Measurements from ENCODE around the gene HOXC12.

HOXC12 gene

DNA sequence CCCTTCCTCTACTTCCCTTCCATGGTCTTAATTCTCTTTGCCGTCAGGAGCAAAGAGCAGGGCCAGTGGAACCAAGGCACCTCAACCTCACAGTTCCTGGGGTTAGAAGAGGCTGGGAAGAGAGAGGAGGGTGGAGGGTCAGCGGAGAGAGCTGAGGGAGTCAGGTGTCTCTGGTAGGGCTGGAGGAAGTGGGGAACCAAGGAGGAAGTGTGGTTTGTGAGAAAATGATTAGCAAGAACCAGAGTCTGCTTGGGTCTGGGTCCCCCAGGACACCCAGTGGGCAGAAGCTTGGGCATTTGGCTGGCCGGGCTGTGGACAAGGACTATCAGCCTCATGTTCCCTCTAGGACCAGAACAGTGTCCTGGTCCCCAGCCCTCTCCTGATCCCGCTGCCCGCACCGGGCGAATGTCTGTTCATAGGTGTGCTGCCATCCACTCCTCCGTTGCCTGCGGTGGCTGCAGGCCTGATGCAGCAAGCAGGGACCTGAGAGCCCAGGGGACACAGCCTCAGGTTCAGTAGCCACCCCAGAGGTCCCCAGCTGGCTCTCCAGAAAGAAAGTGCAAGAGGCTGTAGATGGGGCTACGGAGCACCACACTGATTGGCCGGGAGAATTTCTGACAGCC is 2.3 kb downstream of the HOXC12 start:
- DNase-seq = no peak

DNA sequence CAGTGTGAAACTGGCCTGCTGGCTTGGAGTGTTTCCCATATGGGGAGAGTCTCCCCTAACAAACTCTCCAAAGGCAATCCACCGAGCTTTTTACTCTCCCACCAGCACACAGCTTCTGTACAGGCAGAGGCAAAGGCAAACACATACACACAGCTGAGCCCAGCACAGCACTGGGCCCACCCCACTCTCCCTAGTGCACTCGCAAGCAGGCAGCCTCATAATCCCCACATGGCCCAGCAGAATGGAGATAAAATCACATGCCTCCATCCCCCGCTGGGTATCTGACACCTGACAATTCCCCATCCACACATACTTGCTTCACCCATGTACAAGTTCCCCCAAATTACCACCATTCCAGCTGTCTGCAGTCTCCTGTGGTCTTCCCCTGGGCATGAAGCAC is 3.4 kb downstream of the HOXC12 start:
- DNase-seq = no peak

DNA sequence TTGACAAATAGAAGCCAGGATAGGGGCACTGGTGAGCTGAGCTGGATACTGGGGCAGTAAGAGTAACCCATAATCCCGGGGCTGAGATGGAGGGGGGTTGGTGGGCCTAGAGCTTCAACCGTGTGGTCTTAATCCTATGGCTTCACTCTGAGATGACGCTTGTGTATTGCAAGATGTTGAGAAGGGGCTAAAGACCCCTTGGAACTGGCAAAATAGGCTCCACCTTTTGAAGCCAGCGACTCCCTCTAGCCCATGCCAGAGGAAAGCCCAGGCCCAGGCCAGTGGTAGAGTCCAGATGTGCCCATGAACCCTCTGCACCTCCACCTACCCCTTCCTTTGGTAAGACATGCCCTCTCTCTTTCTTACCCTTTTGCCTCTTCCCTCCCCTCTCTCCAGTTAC is 4.6 kb downstream of the HOXC12 start:
- DNase-seq = no peak

DNA sequence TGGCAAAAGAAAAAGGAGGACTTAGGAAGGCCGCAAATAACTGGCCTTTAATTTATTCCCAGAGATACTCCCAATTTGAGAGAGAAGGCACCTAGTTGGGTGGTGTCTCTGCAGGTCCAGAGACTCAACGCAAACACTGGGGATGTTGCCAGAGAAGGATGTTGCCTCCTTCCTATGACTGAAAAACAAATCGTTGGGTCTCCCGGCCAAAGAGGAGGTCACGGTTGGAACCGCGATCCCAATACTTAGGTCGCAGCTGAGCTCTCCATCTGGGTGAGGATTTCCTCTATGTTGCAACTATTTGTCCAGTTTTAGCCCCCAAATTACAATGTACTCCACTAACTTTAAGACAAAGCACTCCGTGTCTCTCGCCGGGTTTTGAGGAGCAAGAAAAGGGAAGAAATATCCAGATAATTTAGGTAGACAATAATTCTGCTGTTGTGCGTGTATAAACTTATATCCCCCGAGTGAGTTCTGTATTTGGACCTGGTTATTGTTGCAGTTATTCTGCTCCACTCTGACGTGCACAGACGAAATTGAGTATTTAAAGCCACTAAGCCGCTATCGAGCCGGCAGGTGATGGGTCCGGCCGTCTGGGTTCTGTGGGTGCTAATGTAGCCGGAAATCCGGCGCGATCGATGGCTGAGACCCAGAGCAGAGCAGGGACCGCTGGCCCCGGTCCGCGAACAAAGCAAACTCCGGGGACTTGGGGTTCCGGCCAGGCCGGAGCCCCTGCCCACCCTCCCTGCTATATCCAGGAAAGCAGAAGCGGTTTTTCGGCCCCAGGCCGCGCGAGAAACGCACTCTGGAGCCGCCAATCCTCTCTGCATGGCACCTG is 5.7 kb downstream of the HOXC12 start:
- no peak for DNase-seq

DNA sequence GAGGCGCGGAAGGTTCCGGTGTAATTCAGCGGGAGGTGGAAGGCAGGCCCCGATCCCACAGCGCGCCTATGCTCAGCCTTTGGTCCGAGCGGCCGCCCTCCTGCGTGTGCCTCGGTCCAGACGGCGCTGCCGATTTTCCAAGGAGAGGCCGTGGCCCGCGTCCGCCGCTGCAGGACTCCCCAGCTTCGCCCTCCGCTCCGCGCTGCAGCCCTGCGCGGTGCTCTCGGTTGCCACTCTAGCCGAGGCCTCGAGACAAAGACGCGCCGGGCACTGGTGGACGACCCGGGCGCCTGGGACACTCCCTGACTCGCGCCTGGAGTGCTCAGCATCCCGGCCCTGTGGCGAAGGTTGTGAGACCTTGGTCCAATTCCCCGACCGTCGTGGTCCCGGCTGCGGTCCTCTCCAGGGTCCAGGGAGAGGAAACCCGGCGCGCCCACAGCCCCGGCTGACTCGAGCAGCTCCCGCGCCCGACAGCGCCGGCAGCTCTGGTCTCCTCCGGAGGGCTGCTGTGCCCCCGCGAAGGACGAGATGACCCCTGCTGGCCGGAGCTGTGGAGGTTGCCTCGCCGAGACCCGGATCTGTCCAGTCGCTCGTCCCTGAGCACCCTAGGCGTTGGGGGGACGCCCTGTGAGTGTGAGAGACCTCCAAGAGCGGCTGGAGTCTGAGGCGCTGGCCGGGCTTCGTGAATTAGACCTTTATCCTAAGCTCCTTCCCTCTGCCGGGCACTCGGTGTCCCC is 6.5 kb downstream of the HOXC12 start:
- no peak for DNase-seq

DNA sequence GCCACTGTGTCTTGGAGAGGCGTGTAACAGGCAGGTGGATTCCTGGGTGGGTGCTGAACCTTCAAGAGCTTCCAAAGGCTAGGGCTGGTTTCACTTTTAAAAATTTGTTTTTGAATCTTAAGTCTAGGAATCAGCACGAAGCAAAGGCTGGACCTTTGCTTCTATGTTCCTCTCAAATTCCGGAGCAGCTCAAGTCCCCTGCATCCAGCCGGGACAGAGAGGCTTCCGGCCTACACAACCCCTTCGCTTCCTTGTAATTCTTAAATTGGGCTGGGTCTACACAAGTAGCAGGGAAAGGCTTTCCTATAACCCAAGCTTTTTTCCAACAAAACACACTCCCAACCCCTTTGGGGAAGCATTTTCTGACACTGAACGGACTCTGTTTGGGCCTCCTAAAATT is 8.3 kb downstream of the HOXC12 start:
- DNase-seq = no peak

DNA sequence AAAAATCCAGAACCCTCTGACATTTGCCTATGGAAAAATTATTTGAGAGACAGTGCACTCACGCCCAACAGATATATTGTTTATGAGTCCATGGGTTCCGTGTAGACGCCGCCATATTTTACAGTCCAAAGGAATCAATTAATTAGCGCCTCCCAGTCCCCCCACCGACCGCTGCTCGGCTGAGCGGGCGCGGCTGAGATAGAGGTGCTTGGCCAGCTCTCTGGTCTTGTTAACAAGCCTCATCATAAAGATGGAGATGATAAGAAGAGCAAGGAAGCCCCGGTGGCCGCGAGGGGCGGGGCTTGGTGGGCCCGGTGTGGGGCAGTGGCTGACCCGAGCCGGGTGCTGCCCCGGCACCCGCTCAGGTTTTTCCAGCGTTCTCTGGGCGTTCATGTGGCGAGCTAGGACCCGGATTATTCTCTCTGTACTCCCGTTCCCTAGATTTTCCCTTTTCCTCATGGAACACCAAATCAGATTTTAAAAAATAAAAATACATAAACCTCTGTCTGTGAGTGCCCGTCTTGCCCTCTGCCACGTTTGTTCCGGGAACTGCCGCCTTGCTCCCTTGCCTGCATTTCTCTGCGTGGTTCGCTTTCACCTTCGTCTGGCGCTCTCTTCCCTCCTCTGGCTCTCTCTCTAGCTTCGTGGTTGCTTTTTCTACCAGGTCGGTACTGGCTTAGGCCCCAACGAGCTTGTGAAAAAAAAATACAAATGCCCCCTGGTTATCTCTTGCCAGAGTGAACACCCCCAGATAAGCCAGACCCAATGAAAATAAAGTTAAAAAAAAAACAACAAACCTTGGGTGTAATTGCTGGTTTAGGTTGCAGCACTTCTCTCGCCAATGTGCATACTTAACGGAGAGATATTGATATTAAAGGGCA is 9.0 kb downstream of the HOXC12 start:
- no peak for DNase-seq

DNA sequence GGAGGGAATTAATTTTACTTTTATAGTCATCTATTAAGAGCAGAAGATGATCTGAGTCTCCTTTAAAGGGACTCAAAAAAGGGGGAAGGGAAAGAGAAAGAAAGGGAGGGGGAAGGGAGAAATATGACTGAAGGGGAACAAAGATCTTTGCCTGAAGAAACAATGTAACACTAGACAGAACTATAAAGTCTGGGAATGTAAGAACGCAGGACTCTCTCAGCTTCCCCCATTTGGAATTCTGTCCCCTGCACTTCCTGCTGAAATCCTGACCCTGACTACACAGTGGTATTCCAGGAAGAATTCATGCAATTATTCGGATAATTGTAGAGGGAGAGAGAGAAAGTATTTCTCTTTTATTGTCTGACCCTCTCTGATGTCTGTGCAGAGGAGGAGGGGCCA is 9.6 kb downstream of the HOXC12 start:
- no peak for DNase-seq

DNA sequence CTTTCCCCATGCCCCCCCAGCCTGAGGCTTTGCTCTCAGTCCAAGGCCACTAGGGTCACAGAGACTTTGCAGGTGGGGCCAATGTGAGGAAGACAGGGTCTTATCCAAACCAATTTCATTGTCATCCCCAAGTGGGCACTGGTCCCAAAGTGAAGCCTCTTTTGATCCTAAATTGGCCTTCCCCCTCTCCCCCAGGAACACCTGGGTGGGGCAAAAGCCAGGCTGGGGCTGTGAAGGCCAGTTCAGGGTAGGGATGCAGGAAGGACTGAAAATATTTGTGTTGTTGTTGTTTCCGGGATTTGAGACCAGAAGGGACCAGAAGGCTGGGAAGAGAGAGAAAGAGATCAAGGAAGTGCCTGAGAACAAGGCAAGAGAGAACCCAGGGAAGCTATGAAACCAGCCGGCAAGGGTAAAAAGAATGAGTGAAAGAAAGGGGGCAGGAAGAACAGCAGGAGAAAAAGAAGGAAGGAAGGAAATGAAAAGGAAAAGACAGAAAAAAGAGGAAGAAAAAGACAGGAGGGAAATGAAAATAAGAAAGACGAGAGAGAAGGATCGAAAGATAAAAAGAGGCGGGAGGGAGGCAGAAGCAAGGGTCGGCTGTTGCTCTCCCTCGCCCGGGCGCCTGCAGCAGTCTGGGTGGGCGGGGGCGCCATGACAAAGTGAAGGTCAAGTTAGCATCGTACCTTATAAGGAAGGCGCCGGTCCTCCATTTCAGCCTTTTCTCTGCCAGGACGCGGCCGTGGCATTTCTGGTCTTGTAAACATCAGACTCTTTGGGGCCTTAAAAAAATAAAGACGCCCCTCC is 10.8 kb downstream of the HOXC12 start:
- DNase-seq = no peak

DNA sequence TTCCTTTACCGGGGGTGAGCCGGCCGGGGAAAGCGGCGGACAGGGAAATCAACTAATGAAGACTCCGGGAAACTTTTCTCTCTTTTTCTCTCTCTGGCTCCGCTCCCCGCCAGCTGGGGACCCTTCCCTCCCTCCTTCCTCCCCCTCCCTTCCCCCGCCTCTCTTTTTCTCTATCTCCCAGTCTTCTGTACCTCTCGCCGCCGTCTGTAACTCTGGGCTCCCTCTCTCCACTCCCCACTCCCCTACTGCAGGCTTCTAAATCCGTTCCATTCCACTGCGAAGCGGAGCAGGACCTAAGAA is 11.3 kb downstream of the HOXC12 start:
- DNase-seq = no peak

DNA sequence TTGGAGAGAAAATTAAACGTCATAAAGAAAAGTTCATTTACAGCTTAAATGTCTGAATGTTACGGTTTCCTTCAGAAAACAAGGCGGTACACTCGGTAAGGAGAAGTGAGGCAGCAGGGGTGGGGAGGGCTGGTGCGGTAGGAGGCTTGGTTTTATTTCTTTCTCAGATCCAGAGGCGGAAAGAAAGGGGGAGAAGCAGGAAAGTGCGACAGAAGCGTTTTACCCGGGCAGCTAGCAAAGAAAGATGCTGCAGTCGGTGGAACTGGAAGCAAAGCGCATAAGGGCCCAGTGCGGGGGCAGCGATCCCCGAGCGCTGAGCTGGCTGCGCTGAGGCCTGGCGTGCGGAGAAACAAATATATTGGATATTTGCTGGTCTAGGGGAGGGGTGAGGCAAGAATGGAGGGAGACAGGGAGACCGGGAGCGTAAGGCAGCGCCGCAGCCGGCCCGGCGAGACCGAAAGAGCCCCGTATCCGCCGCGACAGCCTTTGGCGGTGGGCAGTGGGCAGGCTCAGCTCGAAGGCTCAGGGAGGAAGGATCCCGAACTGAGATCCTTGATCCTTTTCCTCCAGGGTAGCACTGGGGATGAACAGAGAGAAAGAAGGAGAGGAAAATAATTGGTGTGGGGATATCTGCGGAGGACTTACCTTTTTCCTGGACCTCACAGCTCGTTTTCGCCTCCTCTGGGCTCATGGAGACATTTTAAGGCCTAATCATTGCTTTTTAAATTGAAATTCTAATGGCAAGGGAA is 11.9 kb downstream of the HOXC12 start:
- DNase-seq = no peak

DNA sequence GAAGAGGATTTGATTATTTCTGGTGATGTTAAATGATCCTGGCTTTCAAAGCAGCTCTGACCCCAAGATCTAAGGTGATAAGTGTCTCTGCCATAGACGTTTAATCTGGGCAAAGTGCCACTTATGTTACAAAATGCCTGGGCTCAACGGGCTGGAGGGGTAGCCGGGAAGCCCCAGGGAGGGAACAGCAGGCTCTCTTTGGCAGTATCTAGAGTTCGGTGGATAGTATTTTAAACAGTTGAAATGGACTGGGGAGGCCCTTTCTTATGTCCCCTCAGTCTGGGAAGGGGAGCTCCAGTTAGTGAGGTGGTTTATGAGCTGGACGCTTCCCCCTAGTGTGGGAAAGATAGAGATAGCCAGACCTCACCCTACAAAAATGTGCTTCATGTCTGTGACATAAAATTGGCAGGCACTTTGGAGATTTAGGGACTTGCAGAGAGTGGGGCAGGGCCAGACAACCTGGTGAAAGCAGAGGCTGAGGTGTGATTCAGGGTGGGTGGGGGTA is 12.8 kb downstream of the HOXC12 start:
- no peak for DNase-seq

DNA sequence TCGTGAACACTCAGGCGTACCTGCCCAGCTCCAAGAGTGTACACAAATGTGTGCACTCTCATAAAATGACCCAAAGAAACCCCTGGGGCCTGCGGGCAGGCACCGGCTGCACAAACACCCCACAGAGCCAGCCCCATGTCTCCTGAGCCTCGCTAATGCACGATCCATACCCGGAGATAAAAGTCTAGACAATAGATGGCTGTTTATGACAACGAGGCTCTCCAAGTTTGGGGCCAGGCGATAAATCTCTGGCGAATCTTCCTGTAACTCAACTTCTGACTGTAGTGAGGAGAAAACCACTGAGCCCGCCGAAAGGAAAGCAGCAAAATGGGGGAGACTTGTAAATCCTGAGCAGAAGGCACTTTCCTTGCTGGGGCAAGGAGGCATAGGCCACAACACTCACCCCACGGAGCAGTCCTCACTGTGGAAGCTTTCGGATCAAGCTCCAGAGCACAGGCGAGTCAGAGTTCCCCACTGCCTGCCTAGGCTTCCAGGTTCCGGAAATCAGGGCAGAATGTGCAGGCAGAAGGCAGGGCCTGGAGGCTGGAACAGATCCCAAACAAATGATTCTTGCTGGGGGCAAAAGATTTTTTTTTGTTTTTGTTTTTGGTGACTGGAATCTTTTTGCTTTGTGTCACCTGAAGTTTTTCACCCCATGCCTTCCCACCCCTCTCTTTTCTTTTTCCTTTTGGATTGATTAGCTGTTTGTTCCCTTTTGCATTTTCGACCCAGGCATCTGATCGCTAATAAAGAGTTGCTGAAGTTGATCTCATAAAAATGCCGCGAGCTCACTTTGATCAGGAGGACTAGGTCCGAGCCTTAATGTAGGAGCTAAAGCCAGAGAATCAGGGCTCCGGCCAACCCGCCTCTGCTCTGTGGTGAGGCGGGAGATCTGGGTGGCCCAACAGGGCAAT is 13.8 kb downstream of the HOXC12 start:
- DNase-seq = no peak

DNA sequence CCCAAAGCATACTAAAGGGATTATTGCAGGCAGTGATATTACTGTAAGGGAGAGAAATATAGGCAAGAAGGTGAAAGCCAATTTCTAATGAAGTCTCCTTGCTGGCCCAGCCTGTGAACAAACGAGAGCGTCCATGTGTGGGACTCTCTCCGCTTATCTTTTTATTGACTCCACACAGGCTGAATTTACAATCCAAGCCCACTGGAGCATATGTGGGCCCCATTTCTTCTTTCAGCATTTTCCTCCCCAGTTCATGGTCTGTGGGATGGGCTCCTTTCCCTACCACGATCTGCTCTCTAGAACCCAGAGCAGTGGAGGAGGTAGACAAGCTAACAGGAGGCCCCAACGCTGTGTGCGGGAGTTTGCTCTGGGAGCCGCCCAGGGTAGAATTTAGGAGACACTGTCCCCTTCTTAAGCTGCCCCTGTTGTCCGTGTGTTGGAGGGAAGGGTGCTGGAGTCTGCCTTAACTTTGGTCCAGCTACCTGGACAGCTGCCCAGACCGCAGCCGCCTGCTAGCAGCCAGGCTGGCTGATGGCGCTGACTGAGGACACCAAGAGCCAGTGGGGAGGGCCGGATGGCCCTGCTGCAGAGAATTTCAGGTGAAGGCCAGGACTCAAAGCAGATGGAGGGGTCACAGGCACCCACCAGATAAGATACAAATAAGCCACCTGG is 15.0 kb downstream of the HOXC12 start:
- DNase-seq = no peak

DNA sequence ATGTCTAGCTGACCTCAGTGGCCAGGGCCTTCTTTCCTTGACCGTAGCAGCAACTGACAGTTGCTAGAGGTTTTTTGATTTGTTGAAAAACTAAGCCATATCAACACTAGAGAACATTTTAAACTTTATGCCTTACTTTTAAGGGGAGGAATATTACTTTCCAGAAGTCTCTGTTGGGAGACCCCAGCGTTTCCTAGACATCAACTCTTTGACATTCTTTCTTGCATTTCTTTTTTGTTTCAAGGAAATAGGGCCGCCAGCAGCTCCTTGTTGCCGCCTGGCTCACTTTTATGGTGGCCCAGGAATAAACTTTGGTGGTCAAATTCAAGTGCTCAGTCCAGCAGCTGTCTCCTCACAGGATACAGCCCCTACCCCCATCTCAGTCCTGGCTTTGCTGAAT is 15.7 kb downstream of the HOXC12 start:
- DNase-seq = no peak

DNA sequence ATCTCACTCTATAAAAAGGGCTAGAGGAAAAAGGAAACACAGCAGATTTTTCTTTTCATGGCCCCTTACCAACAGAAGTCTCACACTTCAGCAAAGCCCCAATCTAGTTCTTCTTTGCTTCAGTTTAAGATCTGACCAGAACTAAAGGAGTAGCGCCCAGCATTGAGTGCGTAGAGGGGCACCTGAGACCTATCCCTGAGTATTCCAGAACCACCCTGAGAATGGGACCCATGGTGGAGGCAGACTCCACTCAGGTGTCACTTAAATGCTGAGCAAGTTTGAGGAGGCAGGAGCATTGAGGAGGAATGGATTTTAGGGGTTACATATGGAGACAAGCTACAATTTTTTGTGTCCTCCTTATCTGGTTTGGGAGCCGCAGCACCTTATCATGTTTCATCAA is 16.4 kb downstream of the HOXC12 start:
- DNase-seq = no peak

DNA sequence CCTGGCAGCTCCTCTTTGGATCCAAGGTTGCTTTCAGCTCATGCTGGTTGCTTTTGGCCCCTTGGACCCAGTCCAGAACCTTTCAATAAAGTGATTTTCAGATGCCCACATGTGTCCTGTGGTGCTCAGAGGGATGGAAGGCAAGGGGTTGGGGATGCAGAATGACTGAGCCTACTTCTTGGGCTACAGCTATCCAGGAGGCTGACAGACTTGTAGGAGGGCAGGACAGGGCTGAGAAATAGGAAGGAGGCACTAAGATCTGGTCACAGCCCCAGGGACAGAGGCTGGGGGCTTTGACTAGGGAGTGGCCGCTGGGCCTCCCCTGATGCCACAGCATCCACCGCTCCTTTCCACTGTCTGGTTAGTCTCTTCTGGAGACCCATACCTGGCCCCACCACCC is 17.0 kb downstream of the HOXC12 start:
- DNase-seq = no peak

DNA sequence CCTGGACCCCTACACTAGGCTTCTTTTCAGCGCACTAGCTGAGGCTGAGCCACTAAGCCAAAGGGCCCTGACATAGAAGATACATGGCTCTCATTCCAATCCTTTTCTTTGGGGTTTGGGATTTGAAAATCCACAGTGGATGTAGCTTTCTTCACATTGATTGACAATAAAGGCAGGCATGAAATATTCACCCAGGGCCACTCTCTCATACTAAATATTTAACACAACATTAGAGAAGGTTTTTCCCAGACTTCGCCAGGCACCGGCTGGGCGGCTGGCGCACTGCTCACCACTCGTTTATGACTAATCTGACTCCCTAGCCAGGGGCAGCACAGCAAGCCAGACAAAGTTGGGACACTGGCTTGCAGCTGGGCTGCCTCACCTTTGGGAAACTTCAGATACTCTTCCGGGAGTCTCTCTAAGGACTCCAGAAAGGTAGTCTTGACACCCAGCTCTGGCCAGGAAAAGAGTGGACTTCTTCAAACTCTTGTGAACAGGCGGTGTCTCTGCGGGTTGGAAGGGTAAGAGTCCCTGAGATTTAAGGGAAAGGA is 17.5 kb downstream of the HOXC12 start:
- no peak for DNase-seq

DNA sequence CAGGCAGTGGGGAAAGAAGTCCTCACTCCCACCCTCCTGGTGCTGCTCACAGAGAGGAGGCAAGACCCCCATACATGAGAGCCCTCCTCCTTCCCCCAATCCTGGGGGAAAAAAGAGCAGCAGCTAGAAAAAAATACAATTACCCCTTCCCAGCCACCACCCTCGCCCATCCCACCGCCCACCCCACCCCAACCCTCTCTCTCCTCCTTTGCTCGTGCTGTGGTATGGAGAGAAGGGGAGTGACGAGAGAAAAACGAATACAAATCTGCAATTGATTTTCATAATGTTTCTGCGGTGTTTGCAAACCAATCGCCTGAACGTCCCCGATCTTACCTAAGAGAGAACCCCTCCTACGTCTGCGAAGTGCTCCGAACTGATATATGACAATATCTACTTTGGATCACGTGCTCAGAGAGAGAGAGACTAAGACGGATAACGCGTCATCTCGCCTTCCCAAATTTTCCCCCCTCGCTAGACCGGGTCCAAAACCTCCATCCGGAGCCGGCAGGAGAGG is 18.1 kb downstream of the HOXC12 start, which contains the start of gene HOXC11:
TSS of gene HOXC11 (plus strand) at position 405 of the 514 bp plus-strand sequence. CDS start 116 bp downstream, outside the sequence.
- no peak for DNase-seq

Measured in activated CD4-positive, alpha-beta T cell treated with anti-CD3 and anti-CD28 coated beads, Interleukin-2, amount 50 U/mL, for 4 hours (primary cell).